Measurements from ENCODE around the gene DLG2.

GRCh38 chr11:85313741-85314140 lies 313.4 kb downstream of the DLG2 start:
- no peak for TF ChIP-seq CTCF (IDR thresholded peaks at IDR 0.05)
- TF ChIP-seq EP300 (IDR thresholded peaks at IDR 0.05) = no peak
- TF ChIP-seq POLR2AphosphoS5 (IDR thresholded peaks at IDR 0.05) = no peak
- no peak for TF ChIP-seq POLR2A (IDR thresholded peaks at IDR 0.05)
